Cardiac fibroblast (primary cell): ENCODE results near the gene TSPAN9.

Experiments used
- DNase-seq, 2 donors: peaks; one replicate each; pipeline versions ENCODE4 v3.0.0 to v3.0.0-alpha.2; 2010; ENCODE audit warnings: low read depth in 2 of 2
- H3K4me3 ChIP-seq, 2 donors: replicated peaks in 1 of 2; 1 replicate in 1 of 2; 2 replicates in 1 of 2; pipeline ENCODE4 v1.5.1; 2011; ENCODE audit warnings: low read depth in 2 of 2, low read length in 2 of 2, mild to moderate bottlenecking in 2 of 2, moderate library complexity in 1 of 2
- CTCF ChIP-seq: IDR thresholded peaks from one replicate; pipeline ENCODE4 v1.5.1; 2011; ENCODE audit warnings: low read depth, mild to moderate bottlenecking, low read length, inconsistent platforms

TSPAN9 gene

DNA sequence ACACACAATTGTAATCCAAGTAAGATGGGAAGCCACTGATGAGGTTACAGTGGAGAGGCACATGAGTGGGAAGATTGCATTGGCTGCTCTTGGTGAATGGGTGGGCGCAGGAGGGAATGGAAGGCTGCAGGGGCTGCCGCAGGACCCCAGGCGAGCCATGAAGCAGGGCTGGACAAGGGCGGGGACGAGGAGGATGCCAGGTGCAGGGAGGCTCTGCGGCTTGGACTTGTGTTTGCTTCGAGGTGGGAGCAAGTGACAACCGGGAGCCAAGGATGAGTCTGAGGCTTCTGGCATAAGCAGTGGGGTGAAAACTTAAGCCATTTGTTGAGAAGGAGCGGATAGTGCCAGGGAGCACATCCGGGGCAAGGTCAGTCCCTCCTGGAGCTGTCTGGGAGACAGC, 115.0 kb downstream of the TSPAN9 start:
- DNase-seq, result no peak
- H3K4me3 ChIP-seq, result no peak overlapping the region
- no peak for TF ChIP-seq CTCF

- no peak for DNase-seq
- no peak overlapping the region for H3K4me3 ChIP-seq
- no peak for TF ChIP-seq CTCF
These were observed 116.0 kb downstream of the TSPAN9 start for GRCh38 chr12:3193131-3193530.

DNA sequence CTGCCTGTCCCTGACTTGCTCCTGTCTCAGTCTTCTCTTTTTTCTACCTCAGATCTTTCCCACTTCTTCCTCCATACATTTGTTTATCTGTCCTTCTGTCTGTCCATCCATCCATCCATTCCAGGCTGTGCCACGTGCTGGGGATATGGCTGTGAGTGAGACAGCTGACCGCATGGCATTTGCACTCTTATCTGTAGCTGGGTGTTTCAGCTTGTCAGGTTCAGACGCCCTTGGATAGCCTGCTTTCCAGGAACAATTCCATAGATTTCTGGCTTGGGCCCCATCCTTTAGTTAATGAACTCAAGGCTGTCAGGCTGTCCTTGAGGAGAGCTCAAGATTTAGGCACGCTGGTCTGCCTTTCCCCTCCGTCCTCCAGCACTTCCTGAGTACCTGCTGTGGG, 116.6 kb downstream of the TSPAN9 start:
- H3K4me3 ChIP-seq, result no peak overlapping the region
- TF ChIP-seq CTCF, result no peak
- no peak for DNase-seq

DNA sequence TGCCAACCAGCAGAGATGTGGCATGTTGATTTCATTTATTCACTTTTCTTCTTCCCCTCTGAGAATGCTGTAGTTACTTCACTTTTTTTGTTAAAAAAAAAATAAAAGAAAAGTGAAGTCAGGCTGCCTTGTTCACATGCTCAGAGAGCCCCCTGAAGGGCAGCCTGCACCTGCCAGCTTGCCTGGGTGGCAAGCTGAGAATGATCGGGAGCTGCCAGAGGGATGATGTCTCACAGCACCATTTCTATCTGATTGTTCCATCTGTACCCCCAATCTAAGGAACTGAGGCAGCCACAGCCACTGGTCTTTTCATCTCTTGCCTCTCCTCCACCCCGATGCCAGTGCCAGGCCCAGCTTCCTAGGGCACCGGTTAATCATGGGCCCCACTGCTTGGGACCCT, 118.2 kb downstream of the TSPAN9 start:
- DNase-seq, result no peak
- TF ChIP-seq CTCF, result no peak
- no peak overlapping the region for H3K4me3 ChIP-seq

DNA sequence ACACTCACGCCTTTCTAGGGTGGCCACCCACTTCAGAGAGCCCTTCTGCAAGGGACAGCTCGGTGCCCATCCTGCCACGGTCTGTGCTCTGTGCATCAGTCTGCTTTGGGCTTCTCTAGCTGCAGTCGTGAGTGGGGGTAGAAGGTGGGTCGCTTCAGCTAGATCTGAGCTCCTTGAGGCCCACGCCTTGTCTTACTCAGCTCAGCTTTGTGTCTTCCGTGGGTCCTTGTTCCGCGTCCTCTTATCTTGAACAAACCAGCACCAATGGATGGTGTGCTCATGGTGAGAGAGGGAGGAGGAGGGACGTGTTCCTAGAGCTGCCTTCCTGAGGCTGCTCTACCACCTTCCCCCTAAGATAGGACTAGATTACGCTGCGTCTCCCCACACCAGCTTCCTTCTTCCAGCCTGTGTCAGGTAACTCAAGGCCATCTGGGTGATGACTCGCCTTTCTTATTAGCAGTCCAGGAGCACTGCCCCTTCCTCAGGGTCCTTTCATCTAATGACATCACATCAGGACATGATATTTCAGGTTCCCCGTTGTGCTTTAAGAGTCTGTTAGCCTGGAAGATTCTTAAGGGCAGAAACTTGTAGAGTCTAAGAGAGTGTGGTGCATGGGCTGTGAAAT, 118.8 kb downstream of the TSPAN9 start:
- no peak for TF ChIP-seq CTCF
- no peak overlapping the region for H3K4me3 ChIP-seq
- no peak for DNase-seq

GRCh38 chr12:3196488-3196887, 119.3 kb downstream of the TSPAN9 start:
- H3K4me3 ChIP-seq, result no peak overlapping the region
- no peak for DNase-seq
- TF ChIP-seq CTCF, result no peak
